HCT116 (cell line): Measurements from ENCODE around the gene C1orf174. TPM values are rescaled to one million over a fixed set of nuclear protein-coding genes. Genes with fewer than 3 reads are reported as not detected.

ENCODE experiments used
- ATAC-seq: fragments of 200-7000 bp; cut with Tn5 transposase; 2 replicates; pipeline ENCODE4 v1.9.1; 2020; ENCODE audit warnings: mild to moderate bottlenecking, moderate library complexity
- BruUV-seq: library from RNA; stranded (reverse); fragments of 400-500 nt; replicated peaks from 2 replicates; lab custom pipeline; 2021; lab: Mats Ljungman, UMichigan
- CTCF ChIA-PET: fragments of 300-600 bp; sonication (Branson Sonifier 250); formaldehyde crosslinking; loops from one replicate; lab custom pipeline; 2021; ENCODE audit warnings: antibody characterized with exemption; lab: Charles Lee
- POLR2A ChIA-PET: fragments of 300-600, 350-600 bp; sonication (Branson Sonifier 250); formaldehyde crosslinking; loops from one replicate; lab custom pipeline; 2021; ENCODE audit warnings: antibody characterized with exemption; lab: Charles Lee
- RAD21 ChIA-PET, 2 experiments: fragments of 300-600 bp; sonication (Branson Sonifier 250); formaldehyde crosslinking; loops; one replicate each; lab custom pipeline; 2023; ENCODE audit warnings: low total read pairs in 2 of 2; ENCODE audit not compliant: uncharacterized antibody in 2 of 2, unreplicated experiment in 2 of 2, low non-redundant PET in 1 of 2; lab: Charles Lee
- DNase-seq: peaks from one replicate; pipeline ENCODE4 v3.0.0-alpha.2; 2010; ENCODE audit warnings: low read depth, low spot score
- H2AFZ ChIP-seq: fragments of 200-600 bp; shearing (Covaris generic), sonication (generic); 2 replicates; pipeline ENCODE4 v1.6.1; 2017; ENCODE audit warnings: low read depth, mixed run types, mixed read lengths, antibody characterized with exemption, low read length; ENCODE audit not compliant: poor library complexity, severe bottlenecking
- H3K27ac ChIP-seq: 2 replicates; pipeline ENCODE4 v1.5.1; 2012; ENCODE audit warnings: low read depth, low read length
- H3K27me3 ChIP-seq: fragments of 200-600 bp; sonication (generic); 2 replicates; pipeline ENCODE4 v1.6.1; 2016; ENCODE audit warnings: mixed run types, low read length, mixed read lengths; ENCODE audit not compliant: insufficient read depth
- H3K36me3 ChIP-seq, 2 experiments: fragments of 200-500 bp in 1 of 2; fragments of 200-600 bp in 1 of 2; sonication (Bioruptor generic) in 1 of 2; sonication (generic) in 1 of 2; 2 replicates each; pipeline versions ENCODE4 v1.5.1 to v1.6.1; 2014 to 2016; ENCODE audit warnings: low read length in 2 of 2, inconsistent platforms in 1 of 2, mixed read lengths in 1 of 2, mixed run types in 1 of 2; ENCODE audit not compliant: insufficient read depth in 2 of 2, control insufficient read depth in 1 of 2
- H3K4me1 ChIP-seq, 2 experiments: fragments of 200-600 bp in 1 of 2; sonication (generic) in 1 of 2; 2 replicates each; pipeline versions ENCODE4 v1.5.1 to v1.6.1; 2012 to 2017; ENCODE audit warnings: low read length in 2 of 2, inconsistent platforms in 1 of 2, mild to moderate bottlenecking in 1 of 2, mixed read lengths in 1 of 2, mixed run types in 1 of 2, moderate library complexity in 1 of 2; ENCODE audit not compliant: insufficient read depth in 2 of 2, control insufficient read depth in 1 of 2
- H3K4me2 ChIP-seq: fragments of 200-600 bp; sonication (generic); 2 replicates; pipeline ENCODE4 v1.6.1; 2017; ENCODE audit warnings: mixed run types, low read length, mixed read lengths
- H3K4me3 ChIP-seq, 2 experiments: fragments of 200-600 bp in 1 of 2; sonication (generic) in 1 of 2; replicated peaks in 1 of 2; 2 replicates each; pipeline ENCODE4 v1.5.1; 2011 to 2016; ENCODE audit warnings: low read length in 2 of 2, control low read depth in 1 of 2, low read depth in 1 of 2, mild to moderate bottlenecking in 1 of 2, mixed read lengths in 1 of 2, mixed run types in 1 of 2
- H3K79me2 ChIP-seq: fragments of 200-600 bp; sonication (generic); 2 replicates; pipeline ENCODE4 v1.6.1; 2017; ENCODE audit warnings: mild to moderate bottlenecking, mixed run types, low read length, moderate library complexity, mixed read lengths; ENCODE audit not compliant: insufficient read depth
- H3K9ac ChIP-seq: fragments of 200-600 bp; sonication (generic); 2 replicates; pipeline ENCODE4 v1.6.1; 2016; ENCODE audit warnings: low read length, mixed read lengths
- H3K9me2 ChIP-seq: fragments of 200-600 bp; sonication (generic), shearing (Covaris generic); 2 replicates; pipeline ENCODE4 v1.6.1; 2017; ENCODE audit warnings: mixed run types, mild to moderate bottlenecking, moderate library complexity; ENCODE audit not compliant: insufficient read depth
- H3K9me3 ChIP-seq, 2 experiments: fragments of 200-500 bp in 1 of 2; fragments of 200-600 bp in 1 of 2; sonication (Bioruptor generic) in 1 of 2; sonication (generic) in 1 of 2; 2 replicates each; pipeline ENCODE4 v1.6.1; 2014 to 2017; ENCODE audit warnings: low read length in 2 of 2, mixed read lengths in 2 of 2, inconsistent platforms in 1 of 2, low read depth in 1 of 2, mild to moderate bottlenecking in 1 of 2, mixed run types in 1 of 2, moderate library complexity in 1 of 2; ENCODE audit not compliant: control insufficient read depth in 1 of 2, insufficient read depth in 1 of 2
- H4K20me1 ChIP-seq: fragments of 200-600 bp; sonication (generic), shearing (Covaris generic); 2 replicates; pipeline ENCODE4 v1.6.1; 2017; ENCODE audit warnings: mixed run types, mild to moderate bottlenecking, moderate library complexity; ENCODE audit not compliant: insufficient read depth
- ATF3 ChIP-seq: IDR thresholded peaks from 2 replicates; pipeline ENCODE4 v1.6.1; 2012
- ELF1 ChIP-seq: IDR thresholded peaks from 2 replicates; pipeline ENCODE4 v1.6.1; 2012; ENCODE audit warnings: low read depth, borderline replicate concordance
- FOSL1 ChIP-seq: IDR thresholded peaks from 2 replicates; pipeline ENCODE4 v1.6.1; 2012; ENCODE audit warnings: low read depth
- POLR2A ChIP-seq: IDR thresholded peaks from 2 replicates; pipeline ENCODE4 v1.7.0; 2011; ENCODE audit warnings: borderline replicate concordance; ENCODE audit not compliant: insufficient read depth, insufficient read length; ENCODE audit errors: extremely low read depth
- REST ChIP-seq: IDR thresholded peaks from 2 replicates; pipeline ENCODE4 v1.6.1; 2012; ENCODE audit warnings: low read depth
- SRF ChIP-seq: IDR thresholded peaks from 2 replicates; pipeline ENCODE4 v1.6.1; 2012; ENCODE audit warnings: low read depth
- intact Hi-C: fragments of 100-400 bp; cut with micrococcal nuclease; formaldehyde crosslinking; loops from 2 replicates; pipeline ENCODE4 v1.10.0; 2022
- total RNA-seq: library from RNA; stranded (reverse); gene quantifications from one replicate; pipeline ENCODE4 v1.2.1, GENCODE V29; 2021; ENCODE audit not compliant: unreplicated experiment
- TF ChIP-seq, protein P1 (sequence below): IDR thresholded peaks from 2 replicates; pipeline ENCODE4 v1.6.1; 2011; ENCODE audit warnings: mild to moderate bottlenecking, low read length, moderate library complexity; ENCODE audit not compliant: insufficient replicate concordance; ENCODE audit errors: extremely low read depth

C1orf174 gene
- total RNA-seq, 1 experiment from 2014 or later: 33.7 TPM

DNA sequence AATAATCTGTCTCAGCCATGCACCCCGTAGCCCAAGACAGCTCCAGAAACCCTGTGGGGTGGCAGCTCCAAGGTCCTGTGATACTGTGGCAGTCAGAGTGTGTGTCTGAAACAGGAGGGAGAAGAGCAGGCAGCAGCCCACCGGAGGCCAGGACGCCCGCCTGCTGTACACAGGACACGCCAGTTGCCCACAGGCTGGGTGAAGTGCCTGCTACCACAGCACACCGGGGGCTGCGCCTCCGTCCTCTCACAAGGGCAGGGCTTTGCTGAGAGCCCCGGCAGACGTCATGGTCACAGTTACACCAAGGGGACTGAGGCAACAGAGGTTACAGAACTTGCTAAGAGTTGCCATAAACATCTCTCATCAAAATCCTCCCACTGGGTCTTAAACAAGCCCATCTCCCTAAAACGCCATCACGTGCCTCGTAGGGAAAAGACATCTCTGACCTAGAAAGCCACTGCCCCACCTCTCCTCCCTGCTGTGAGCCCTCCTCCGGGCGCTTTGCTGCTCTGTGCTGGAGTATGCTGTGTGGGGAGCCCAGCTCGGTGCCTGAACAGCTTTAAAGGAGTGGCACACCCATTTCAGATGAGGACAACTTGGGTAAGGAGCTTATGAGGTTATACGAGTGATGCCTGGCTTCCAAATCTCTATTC is 5.3 kb downstream of the C1orf174 start:
- peaks cover 78% of the 10 kb centered on the region for H3K79me2 ChIP-seq
- RAD21 ChIA-PET: no interaction called here

DNA sequence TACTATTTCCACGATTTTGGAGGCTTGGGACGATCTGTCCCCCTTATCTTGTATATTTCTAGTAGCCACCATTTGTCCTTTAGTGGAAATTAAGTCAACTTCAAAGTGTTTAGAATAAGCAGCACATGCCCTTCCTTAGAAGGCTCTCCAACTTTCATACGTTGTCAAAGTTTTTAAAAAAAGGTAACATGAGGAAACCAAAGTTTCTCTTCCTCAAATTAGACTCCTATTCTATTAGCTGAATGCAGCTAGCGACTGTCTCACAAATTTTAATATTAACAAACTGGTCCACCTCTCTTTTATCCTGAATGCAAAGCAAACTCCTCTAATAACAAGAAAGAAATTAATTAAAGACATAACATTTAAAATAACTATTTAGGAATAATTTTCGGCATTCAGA is 6.9 kb downstream of the C1orf174 start:
- Histone ChIP-seq H3K4me2 (no peak overlapping the region), H4K20me1 (no peaks in the 10 kb centered on the region), H3K9me2 (no peaks in the 10 kb centered on the region), H3K27me3 (no peaks in the 10 kb centered on the region), H3K36me3 (peaks cover 14 to 20% of the 10 kb centered on the region in 2 experiments; a peak in 3 of 4 replicates), H3K4me3 (no peak overlapping the region), H3K27ac (no peak overlapping the region), H3K4me1 (no peaks in the 10 kb centered on the region; a peak in 1 of 4 replicates), H3K9me3 (no peaks in the 10 kb centered on the region), H3K79me2 (peaks cover 62% of the 10 kb centered on the region), H3K9ac (no peak overlapping the region), H2AFZ (no peak overlapping the region)
- intact Hi-C loops: no loop called here
- POLR2A ChIA-PET: no interaction called here
- DNase-seq (no peak), ATAC-seq (no peak)
- no TSS peak for BruUV-seq
- TF ChIP-seq SRF (no peak), ATF3 (no peak), FOSL1 (no peak), REST (no peak), POLR2A (no peak)
- RAD21 ChIA-PET: no interaction called here
- CTCF ChIA-PET: no interaction called here

More for the DNA sequence above, 5.3 kb downstream of the C1orf174 start:
- Histone ChIP-seq H4K20me1 (no peaks in the 10 kb centered on the region), H3K9ac (no peak overlapping the region), H3K27me3 (no peaks in the 10 kb centered on the region), H3K36me3 (peaks cover 7 to 17% of the 10 kb centered on the region in 2 experiments; a peak in 3 of 4 replicates), H3K4me2 (no peak overlapping the region), H3K27ac (no peak overlapping the region), H3K9me3 (no peaks in the 10 kb centered on the region), H3K4me1 (peaks cover 0 to 9% of the 10 kb centered on the region in 2 experiments; a peak in 1 of 4 replicates), H3K9me2 (no peaks in the 10 kb centered on the region), H2AFZ (no peak overlapping the region), H3K4me3 (no peak overlapping the region)
- ATAC-seq: no peak
- no TSS peak for BruUV-seq
- intact Hi-C loops: no loop called here
- DNase-seq: no peak
- CTCF ChIA-PET: no interaction called here
- TF ChIP-seq, protein P1, sequence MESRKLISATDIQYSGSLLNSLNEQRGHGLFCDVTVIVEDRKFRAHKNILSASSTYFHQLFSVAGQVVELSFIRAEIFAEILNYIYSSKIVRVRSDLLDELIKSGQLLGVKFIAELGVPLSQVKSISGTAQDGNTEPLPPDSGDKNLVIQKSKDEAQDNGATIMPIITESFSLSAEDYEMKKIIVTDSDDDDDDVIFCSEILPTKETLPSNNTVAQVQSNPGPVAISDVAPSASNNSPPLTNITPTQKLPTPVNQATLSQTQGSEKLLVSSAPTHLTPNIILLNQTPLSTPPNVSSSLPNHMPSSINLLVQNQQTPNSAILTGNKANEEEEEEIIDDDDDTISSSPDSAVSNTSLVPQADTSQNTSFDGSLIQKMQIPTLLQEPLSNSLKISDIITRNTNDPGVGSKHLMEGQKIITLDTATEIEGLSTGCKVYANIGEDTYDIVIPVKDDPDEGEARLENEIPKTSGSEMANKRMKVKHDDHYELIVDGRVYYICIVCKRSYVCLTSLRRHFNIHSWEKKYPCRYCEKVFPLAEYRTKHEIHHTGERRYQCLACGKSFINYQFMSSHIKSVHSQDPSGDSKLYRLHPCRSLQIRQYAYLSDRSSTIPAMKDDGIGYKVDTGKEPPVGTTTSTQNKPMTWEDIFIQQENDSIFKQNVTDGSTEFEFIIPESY: no peak
- TF ChIP-seq ELF1: no peak
- POLR2A ChIA-PET: no interaction called here
